Fibroblast of mammary gland (primary cell): ENCODE measurements around the gene CYBB.

Experiments used
- DNase-seq: peaks from one replicate; pipeline ENCODE4 v3.0.0-alpha.2; 2010; ENCODE audit warnings: low read depth
- H3K4me3 ChIP-seq: 2 replicates; pipeline ENCODE4 v1.5.1; 2011; ENCODE audit warnings: low read depth, mild to moderate bottlenecking, low read length, moderate library complexity; ENCODE audit not compliant: control insufficient read depth
- TF ChIP-seq, protein P1 (sequence below): conservative IDR thresholded peaks from 2 replicates; pipeline ENCODE4 v1.5.1; 2011; ENCODE audit warnings: low read depth, low read length, inconsistent platforms; ENCODE audit not compliant: control insufficient read depth, insufficient read depth

Gene CYBB

DNA sequence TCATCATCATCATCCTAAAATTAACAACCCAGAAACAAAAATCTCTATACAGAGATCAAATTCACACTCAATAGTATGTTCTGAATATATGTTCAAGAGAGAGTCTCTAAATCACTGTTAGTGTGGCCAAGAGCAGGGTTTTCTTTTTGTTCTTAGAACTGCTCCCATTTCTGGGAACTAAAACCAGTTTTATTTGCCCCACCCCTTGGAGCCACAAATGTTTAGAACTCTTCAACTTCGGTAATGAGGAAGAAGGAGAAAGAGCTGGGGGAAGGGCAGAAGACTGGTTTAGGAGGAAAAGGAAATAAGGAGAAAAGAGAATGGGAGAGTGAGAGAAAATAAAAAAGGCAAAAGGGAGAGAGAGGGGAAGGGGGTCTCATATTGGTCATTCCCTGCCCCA is 32.3 kb downstream of the CYBB start:
- TF ChIP-seq, protein P1, sequence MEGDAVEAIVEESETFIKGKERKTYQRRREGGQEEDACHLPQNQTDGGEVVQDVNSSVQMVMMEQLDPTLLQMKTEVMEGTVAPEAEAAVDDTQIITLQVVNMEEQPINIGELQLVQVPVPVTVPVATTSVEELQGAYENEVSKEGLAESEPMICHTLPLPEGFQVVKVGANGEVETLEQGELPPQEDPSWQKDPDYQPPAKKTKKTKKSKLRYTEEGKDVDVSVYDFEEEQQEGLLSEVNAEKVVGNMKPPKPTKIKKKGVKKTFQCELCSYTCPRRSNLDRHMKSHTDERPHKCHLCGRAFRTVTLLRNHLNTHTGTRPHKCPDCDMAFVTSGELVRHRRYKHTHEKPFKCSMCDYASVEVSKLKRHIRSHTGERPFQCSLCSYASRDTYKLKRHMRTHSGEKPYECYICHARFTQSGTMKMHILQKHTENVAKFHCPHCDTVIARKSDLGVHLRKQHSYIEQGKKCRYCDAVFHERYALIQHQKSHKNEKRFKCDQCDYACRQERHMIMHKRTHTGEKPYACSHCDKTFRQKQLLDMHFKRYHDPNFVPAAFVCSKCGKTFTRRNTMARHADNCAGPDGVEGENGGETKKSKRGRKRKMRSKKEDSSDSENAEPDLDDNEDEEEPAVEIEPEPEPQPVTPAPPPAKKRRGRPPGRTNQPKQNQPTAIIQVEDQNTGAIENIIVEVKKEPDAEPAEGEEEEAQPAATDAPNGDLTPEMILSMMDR = no peak
- DNase-seq = no peak
- H3K4me3 ChIP-seq = no peak overlapping the region

DNA sequence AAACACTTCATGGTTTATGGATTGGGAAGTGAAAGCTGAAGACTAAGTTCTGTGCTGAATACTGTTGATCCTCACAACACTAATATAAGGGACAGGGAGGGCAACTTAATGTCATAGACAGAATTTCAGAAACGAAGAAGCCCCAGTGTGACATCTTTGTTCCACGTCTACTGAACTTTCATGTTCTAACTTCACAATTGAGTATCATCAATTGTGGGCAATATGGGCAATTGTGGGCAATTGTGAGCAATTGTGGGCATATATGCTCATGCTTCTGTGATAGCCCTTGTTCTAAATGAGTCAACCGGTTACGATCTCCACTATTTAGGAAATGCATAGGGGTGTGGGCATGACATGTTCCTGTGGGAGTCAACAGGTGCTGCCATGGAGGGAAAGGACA is 33.7 kb downstream of the CYBB start:
- TF ChIP-seq, protein P1 = no peak
- H3K4me3 ChIP-seq = no peak overlapping the region
- DNase-seq = no peak

DNA sequence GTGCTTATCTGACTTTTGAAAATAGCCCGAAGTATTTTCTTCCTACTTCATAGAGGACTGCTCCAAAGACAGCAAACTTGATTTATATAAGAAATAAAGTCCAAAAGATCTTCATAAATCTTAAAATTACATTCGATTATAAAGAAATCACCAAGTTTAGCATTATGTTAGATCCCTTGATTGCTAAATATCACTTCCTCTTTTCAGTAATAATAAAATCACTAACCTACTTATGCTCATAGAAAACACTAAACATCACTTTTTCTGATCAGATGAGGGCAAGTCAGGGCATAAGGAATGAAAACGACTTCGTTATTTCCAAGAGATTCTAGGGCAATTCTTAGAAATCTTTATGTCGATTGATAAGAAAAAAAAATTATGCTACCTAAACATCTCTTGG is 35.5 kb downstream of the CYBB start:
- TF ChIP-seq, protein P1 = no peak
- DNase-seq = no peak
- no peak overlapping the region for H3K4me3 ChIP-seq

DNA sequence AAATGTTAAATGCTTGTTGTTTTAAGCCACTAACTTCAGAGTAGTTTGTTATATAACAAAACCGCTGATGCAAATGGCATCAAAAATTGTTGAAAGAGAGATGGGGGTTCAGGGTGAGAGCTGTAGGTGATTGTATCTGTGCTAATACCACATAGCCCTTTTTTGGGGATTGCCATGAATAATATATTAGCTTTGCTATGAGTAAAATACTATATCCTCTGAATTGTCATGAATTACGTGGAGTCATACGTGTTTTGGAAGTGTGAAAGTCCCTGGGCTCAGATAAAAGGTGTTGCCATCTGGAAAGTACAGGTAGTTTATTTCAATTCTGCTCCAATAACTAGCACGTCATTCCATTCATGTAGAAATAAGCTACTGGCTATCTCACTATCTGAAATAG is 36.9 kb downstream of the CYBB start:
- TF ChIP-seq, protein P1 = no peak
- no peak overlapping the region for H3K4me3 ChIP-seq
- DNase-seq = no peak

DNA sequence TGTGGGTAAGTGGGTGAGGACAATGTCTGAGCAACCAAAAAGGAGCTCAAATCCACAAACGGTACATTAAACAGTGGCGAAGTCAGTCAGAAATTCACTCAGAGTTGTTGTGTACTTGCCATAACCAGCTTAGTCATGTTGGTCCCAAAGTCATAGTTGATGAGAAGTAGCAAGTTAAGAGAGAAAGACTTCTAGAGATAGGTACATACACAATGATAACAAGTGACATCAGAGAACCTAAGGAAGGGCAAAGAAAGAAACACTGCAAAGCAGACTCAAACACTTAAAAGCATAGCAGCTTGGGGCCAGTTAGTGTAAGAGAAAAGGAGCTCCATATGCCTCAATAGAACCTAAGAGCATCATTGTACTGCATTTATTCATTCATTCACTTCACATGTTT is 37.3 kb downstream of the CYBB start:
- H3K4me3 ChIP-seq = no peak overlapping the region
- TF ChIP-seq, protein P1 = no peak
- DNase-seq = no peak

DNA sequence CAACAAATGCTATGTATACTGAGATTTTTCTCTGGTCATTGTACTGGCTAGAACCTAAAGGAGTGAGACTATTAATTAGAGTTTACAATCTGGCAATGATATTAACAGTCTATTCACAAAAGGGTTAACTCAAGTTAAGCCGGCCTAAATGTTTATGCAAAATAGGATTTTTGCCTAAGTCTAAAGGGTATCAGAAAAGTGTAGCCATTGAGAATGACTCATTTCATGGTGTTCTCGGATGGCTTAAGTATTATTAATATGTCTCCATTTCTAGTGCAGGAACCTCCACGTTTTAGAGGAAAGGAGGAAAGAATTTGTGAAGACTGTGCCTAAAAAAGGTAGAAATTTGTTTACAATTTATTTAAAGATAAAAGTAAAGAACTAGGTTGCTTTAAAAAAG is 37.7 kb downstream of the CYBB start:
- no peak overlapping the region for H3K4me3 ChIP-seq
- DNase-seq = no peak
- TF ChIP-seq, protein P1 = no peak

DNA sequence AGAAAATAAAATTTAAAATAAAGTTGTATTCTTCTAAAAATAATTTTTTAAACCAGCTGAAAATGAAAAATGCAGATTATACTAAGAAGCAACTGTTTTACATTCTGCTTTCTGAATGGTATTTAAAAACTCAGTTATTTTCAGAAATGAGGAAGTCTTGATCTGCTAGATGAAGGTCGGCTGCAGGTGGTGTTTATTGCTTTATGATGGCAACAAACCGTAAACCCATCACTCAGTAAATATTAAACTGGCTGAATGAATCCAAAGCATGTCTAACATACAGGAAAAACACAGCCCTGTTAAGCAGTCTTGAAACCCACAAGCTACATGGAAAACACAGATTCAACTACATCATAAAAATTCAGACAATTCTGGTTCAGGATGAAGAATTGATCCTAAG is 38.2 kb downstream of the CYBB start:
- H3K4me3 ChIP-seq = no peak overlapping the region
- TF ChIP-seq, protein P1 = no peak
- no peak for DNase-seq
